DOHH2 (cell line): Measurements from ENCODE around the gene STK36.

ENCODE experiments used
- H3F3A ChIP-seq: fragments of 200-600 bp; sonication (generic), shearing (Covaris generic); 2 replicates; pipeline ENCODE4 v1.6.0; 2016; ENCODE audit warnings: antibody characterized with exemption, mild to moderate bottlenecking; ENCODE audit not compliant: control insufficient read depth, insufficient read depth
- H3K27ac ChIP-seq: fragments of 200-600 bp; sonication (generic); 2 replicates; pipeline ENCODE4 v1.5.1; 2014; ENCODE audit warnings: low read depth, mild to moderate bottlenecking, low read length, moderate library complexity
- H3K27me3 ChIP-seq: fragments of 200-600 bp; sonication (generic); 2 replicates; pipeline ENCODE4 v1.6.1; 2014; ENCODE audit warnings: mild to moderate bottlenecking, low read length, mixed read lengths; ENCODE audit not compliant: control insufficient read depth
- H3K36me3 ChIP-seq: fragments of 200-600 bp; sonication (generic); 2 replicates; pipeline ENCODE4 v1.6.1; 2014; ENCODE audit warnings: mild to moderate bottlenecking, low read length, moderate library complexity, mixed read lengths; ENCODE audit not compliant: control insufficient read depth
- H3K4me1 ChIP-seq: fragments of 200-600 bp; sonication (generic); 2 replicates; pipeline ENCODE4 v1.6.1; 2014; ENCODE audit warnings: mild to moderate bottlenecking, low read length, mixed read lengths; ENCODE audit not compliant: control insufficient read depth
- H3K4me2 ChIP-seq: fragments of 200-600 bp; sonication (generic); 2 replicates; pipeline ENCODE4 v1.6.0; 2014; ENCODE audit warnings: mild to moderate bottlenecking, low read length, moderate library complexity
- H3K4me3 ChIP-seq: fragments of 200-600 bp; sonication (generic); 2 replicates; pipeline ENCODE4 v1.5.1; 2014; ENCODE audit warnings: mild to moderate bottlenecking, low read length, mixed read lengths
- H3K79me2 ChIP-seq: fragments of 200-600 bp; sonication (generic); 2 replicates; pipeline ENCODE4 v1.6.1; 2014; ENCODE audit warnings: mild to moderate bottlenecking, low read length, mixed read lengths; ENCODE audit not compliant: control insufficient read depth
- H3K9me2 ChIP-seq: fragments of 200-600 bp; sonication (generic); replicated peaks from 2 replicates; pipeline ENCODE4 v1.6.1; 2014; ENCODE audit warnings: mild to moderate bottlenecking, low read length, mixed read lengths; ENCODE audit not compliant: control insufficient read depth
- H3K9me3 ChIP-seq: fragments of 200-600 bp; sonication (generic); 2 replicates; pipeline ENCODE4 v1.6.1; 2014; ENCODE audit warnings: antibody characterized with exemption, low read length, mixed read lengths; ENCODE audit not compliant: control insufficient read depth, insufficient read depth
- H4K20me1 ChIP-seq: fragments of 200-600 bp; sonication (generic); 2 replicates; pipeline ENCODE4 v1.6.0; 2014; ENCODE audit warnings: low read depth, mild to moderate bottlenecking, antibody characterized with exemption, low read length, moderate library complexity; ENCODE audit not compliant: control insufficient read depth, insufficient read depth
- EZH2phosphoT487 ChIP-seq: fragments of 200-600 bp; sonication (generic); IDR thresholded peaks from 2 replicates; pipeline ENCODE4 v1.6.1; 2017; ENCODE audit warnings: borderline replicate concordance, mild to moderate bottlenecking, antibody characterized with exemption, low read length, moderate library complexity, mixed read lengths
- TF ChIP-seq, protein P1 (sequence below): fragments of 200-600 bp; sonication (generic); IDR thresholded peaks from one replicate; pipeline ENCODE4 v1.5.1; 2014; ENCODE audit warnings: antibody characterized with exemption, mild to moderate bottlenecking, low read depth, low read length; ENCODE audit not compliant: poor library complexity, severe bottlenecking

STK36 gene

GRCh38 chr2:218744615-218745014 is 72.7 kb downstream of the STK36 start:
- Histone ChIP-seq H3K9me3 (no peaks in the 10 kb centered on the region), H3K27ac (no peak overlapping the region), H3K9me2 (no peaks in the 10 kb centered on the region), H3K27me3 (no peaks in the 10 kb centered on the region), H3K4me1 (no peaks in the 10 kb centered on the region), H3K36me3 (peaks cover 74% of the 10 kb centered on the region), H3K4me2 (no peak overlapping the region), H3F3A (no peaks in the 10 kb centered on the region), H3K79me2 (no peaks in the 10 kb centered on the region), H3K4me3 (no peak overlapping the region), H4K20me1 (no peaks in the 10 kb centered on the region)
- TF ChIP-seq, protein P1, sequence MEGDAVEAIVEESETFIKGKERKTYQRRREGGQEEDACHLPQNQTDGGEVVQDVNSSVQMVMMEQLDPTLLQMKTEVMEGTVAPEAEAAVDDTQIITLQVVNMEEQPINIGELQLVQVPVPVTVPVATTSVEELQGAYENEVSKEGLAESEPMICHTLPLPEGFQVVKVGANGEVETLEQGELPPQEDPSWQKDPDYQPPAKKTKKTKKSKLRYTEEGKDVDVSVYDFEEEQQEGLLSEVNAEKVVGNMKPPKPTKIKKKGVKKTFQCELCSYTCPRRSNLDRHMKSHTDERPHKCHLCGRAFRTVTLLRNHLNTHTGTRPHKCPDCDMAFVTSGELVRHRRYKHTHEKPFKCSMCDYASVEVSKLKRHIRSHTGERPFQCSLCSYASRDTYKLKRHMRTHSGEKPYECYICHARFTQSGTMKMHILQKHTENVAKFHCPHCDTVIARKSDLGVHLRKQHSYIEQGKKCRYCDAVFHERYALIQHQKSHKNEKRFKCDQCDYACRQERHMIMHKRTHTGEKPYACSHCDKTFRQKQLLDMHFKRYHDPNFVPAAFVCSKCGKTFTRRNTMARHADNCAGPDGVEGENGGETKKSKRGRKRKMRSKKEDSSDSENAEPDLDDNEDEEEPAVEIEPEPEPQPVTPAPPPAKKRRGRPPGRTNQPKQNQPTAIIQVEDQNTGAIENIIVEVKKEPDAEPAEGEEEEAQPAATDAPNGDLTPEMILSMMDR, result no peak
- TF ChIP-seq EZH2phosphoT487, result no peak

- H3K27me3 ChIP-seq, result no peaks in the 10 kb centered on the region
- TF ChIP-seq, protein P1, result no peak
- no peak for TF ChIP-seq EZH2phosphoT487
- no peaks in the 10 kb centered on the region for H3K79me2 ChIP-seq
- no peaks in the 10 kb centered on the region for H4K20me1 ChIP-seq
- no peak overlapping the region for H3K4me3 ChIP-seq
- no peak overlapping the region for H3K4me2 ChIP-seq
- no peak overlapping the region for H3K27ac ChIP-seq
- H3K4me1 ChIP-seq, result no peaks in the 10 kb centered on the region
- no peaks in the 10 kb centered on the region for H3F3A ChIP-seq
- H3K9me2 ChIP-seq, result no peaks in the 10 kb centered on the region
- no peaks in the 10 kb centered on the region for H3K9me3 ChIP-seq
- H3K36me3 ChIP-seq, result peaks cover 74% of the 10 kb centered on the region
Measured at GRCh38 chr2:218745160-218745558, 73.3 kb downstream of the STK36 start.

DNA sequence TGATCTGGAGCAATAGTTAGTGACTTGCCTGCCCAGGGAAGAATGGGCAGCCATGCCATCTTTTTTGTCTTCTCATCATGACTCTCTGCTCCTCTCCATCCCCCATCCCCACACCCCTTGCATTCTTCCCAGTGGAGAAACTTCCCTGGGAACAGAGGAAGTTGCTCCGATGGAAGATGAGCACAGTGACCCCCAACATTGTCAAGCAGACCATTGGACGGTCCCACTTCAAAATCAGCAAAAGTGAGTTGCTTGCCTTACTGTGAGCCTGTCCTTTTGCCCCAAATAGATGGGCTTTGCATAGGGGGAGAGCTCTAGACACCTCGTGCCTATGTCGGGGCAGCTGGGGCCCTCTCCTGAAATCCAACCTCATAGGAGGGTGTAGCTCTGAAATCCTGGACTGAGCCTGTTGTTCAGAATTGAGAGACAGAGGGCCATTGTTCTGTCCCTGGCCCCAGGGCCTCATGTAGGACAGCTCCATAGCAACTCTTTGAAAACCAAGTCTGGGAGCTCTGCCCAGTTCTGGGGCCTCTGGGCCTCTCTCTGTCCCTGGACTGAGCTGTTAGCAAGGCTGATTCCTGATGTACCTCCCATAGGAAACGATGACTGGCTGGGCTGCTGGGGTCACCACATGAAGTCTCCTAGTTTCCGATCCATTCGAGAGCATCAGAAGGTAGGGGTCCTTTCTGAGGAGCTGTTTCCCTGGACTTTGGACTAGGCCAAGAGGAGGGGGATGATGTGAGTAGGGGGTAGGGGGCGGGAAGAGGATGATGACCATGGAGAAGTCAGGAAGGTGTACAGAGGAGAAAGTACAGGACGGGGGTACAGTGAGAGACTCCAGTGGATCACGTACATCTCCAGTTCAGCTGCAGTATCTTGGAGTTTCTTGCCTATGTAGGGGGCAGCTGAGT is 73.9 kb downstream of the STK36 start:
- H4K20me1 ChIP-seq, result no peaks in the 10 kb centered on the region
- no peak overlapping the region for H3K27ac ChIP-seq
- H3K79me2 ChIP-seq, result no peaks in the 10 kb centered on the region
- H3K9me2 ChIP-seq, result no peaks in the 10 kb centered on the region
- no peak overlapping the region for H3K4me3 ChIP-seq
- no peaks in the 10 kb centered on the region for H3K27me3 ChIP-seq
- H3K4me1 ChIP-seq, result no peaks in the 10 kb centered on the region
- H3K9me3 ChIP-seq, result no peaks in the 10 kb centered on the region
- H3K4me2 ChIP-seq, result no peak overlapping the region
- no peaks in the 10 kb centered on the region for H3F3A ChIP-seq
- peaks cover 75% of the 10 kb centered on the region for H3K36me3 ChIP-seq
- TF ChIP-seq EZH2phosphoT487, result no peak

- H3K9me3 ChIP-seq, result no peaks in the 10 kb centered on the region
- H3K4me3 ChIP-seq, result no peak overlapping the region
- H3K79me2 ChIP-seq, result no peaks in the 10 kb centered on the region
- H3F3A ChIP-seq, result no peaks in the 10 kb centered on the region
- no peaks in the 10 kb centered on the region for H4K20me1 ChIP-seq
- no peak overlapping the region for H3K4me2 ChIP-seq
- H3K4me1 ChIP-seq, result no peaks in the 10 kb centered on the region
- no peaks in the 10 kb centered on the region for H3K27me3 ChIP-seq
- TF ChIP-seq, protein P1, result no peak
- no peak for TF ChIP-seq EZH2phosphoT487
- H3K27ac ChIP-seq, result no peak overlapping the region
- no peaks in the 10 kb centered on the region for H3K9me2 ChIP-seq
- H3K36me3 ChIP-seq, result peaks cover 74% of the 10 kb centered on the region
Measured at GRCh38 chr2:218746470-218746795, 74.5 kb downstream of the STK36 start.
